ENCODE measurements around the gene GOLPH3. TPM values are rescaled to one million over a fixed set of nuclear protein-coding genes. Genes with fewer than 3 reads are reported as not detected.

GOLPH3 gene
- total RNA-seq: 42.2 and 52.8 TPM in 2 replicates

DNA sequence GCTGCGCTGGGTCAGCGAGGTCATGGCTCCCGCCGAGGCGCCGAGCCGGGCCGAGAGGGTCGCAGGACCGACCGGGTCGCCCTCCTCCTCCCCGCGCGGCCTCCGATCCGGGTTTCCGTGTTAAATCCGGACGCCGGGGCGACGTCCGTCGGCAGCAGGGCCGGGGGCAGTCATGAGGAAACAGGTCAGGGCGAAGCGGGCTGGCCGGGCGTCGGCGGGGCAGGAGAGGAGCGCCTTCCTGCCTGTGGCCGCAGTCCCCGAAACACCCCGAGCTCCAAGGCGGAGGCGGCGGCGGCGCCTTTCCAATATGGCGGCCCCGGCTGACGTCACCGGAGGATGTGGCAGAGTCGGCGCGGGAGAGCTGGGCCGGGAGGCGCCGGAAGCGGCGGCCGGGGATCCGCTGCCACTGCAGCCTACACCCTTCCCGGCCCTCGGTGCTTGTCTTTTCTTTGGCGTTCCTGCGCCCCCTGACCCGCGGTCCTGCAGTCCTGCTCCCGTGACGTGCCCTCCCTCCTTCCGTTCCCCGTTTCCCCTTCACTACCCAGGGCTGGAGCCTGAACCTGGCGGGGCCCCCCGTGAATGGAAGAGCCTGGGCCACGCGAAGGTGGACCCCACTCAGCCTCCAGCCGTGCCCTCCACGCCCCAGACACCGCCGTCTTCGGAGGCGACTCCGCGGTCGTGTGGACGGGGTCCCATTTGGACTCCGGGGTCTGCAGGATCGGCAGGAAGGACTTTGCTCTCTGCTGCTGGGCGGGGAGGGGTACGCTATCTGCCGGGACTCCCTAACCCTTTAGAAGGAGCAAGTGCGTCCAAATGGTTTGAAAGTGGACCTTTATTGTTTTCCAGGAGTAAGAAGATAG is at the start of gene GOLPH3:
Gene GOLPH3, minus strand, starts transcription at position 309 of the 860 bp plus-strand sequence. Its CDS starts 285 bp downstream, at position 24.

Other genes starting within 250 kb of the GOLPH3 start
- 13.5 and 20.6 TPM in 2 replicates for gene MTMR12, start 138.6 kb upstream of the GOLPH3 start, total RNA-seq

Measured in airway epithelial cell (primary cell).